SKM-1 (cell line): Measurements from ENCODE around the gene TTC23.

Experiments
- DNase-seq: peaks from one replicate; lab custom pipeline; 2025; ENCODE audit not compliant: unreplicated experiment; lab: John Stamatoyannopoulos, UW

Gene TTC23

GRCh38 chr15:99106417-99107220, 142.8 kb downstream of the TTC23 start:
- no peak for DNase-seq

GRCh38 chr15:99105514-99106341, 143.7 kb downstream of the TTC23 start:
- no peak for DNase-seq

GRCh38 chr15:99104788-99105513, 144.4 kb downstream of the TTC23 start, which contains the start of gene SYNM:
Gene SYNM, plus strand, starts transcription at chr15:99105080. Its CDS starts 120 bp downstream, at chr15:99105200.
- DNase-seq, result peak; percentile 65

- DNase-seq, result no peak
Observed at GRCh38 chr15:99103279-99103678, 146.1 kb downstream of the TTC23 start.

- no peak for DNase-seq
Observed at GRCh38 chr15:99102332-99103235, 146.8 kb downstream of the TTC23 start.

- DNase-seq, result no peak
Observed at GRCh38 chr15:99101501-99101900, 147.9 kb downstream of the TTC23 start.

GRCh38 chr15:99100245-99101173, 148.9 kb downstream of the TTC23 start:
- peak; percentile 51 for DNase-seq

GRCh38 chr15:99099661-99100060, 149.7 kb downstream of the TTC23 start:
- DNase-seq, result no peak

GRCh38 chr15:99098991-99099390, 150.4 kb downstream of the TTC23 start:
- no peak for DNase-seq

GRCh38 chr15:99098426-99098825, 151.0 kb downstream of the TTC23 start:
- DNase-seq, result no peak

GRCh38 chr15:99097441-99098410, 151.7 kb downstream of the TTC23 start:
- no peak for DNase-seq

- no peak for DNase-seq
Observed at GRCh38 chr15:99096894-99097426, 152.4 kb downstream of the TTC23 start.

GRCh38 chr15:99096173-99096893, 153.0 kb downstream of the TTC23 start:
- no peak for DNase-seq

- DNase-seq, result no peak
Observed at GRCh38 chr15:99095626-99096025, 153.8 kb downstream of the TTC23 start.

- no peak for DNase-seq
Observed at GRCh38 chr15:99092554-99093172, 156.7 kb downstream of the TTC23 start.

- DNase-seq, result no peak
Observed at GRCh38 chr15:99090938-99091337, 158.4 kb downstream of the TTC23 start.
